ENCODE measurements around the gene CXCR5.

DNA sequence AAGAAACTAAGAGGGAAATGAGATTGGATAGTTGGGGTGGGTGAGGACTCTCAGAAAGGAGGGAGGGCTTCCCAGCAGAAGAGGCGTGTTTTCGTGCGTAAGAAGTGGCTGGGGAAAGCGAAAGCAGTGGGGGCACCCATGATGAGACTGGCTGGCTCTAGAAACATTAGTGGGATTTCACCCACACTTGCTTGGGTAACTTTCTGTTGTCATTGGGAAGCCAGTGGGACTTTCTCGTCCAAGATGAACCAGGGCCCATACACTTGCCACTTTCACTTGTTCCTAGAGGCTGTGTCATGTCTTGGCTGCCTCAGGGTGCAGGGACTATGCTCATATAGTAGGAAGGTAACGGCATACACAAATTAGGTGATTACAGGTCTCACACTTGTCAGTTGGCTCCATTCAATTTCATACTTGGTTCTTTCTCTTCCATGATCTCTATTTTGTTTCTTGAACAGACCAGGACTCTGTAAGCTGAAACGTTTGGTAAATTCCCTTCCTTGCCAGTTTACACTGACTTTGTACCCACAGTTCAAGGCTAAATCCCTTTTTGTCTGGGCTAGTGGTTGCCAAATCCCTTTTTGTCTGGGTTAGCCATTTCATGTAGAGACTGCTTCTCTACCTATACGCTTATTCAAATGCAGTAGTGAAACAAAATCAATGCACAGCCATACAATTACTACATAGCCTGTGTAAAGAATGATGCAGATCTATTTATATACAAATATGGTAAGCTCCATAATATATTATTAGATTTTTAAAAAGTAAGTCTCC lies 42.0 kb upstream of the CXCR5 start:
- TF ChIP-seq, protein P1, sequence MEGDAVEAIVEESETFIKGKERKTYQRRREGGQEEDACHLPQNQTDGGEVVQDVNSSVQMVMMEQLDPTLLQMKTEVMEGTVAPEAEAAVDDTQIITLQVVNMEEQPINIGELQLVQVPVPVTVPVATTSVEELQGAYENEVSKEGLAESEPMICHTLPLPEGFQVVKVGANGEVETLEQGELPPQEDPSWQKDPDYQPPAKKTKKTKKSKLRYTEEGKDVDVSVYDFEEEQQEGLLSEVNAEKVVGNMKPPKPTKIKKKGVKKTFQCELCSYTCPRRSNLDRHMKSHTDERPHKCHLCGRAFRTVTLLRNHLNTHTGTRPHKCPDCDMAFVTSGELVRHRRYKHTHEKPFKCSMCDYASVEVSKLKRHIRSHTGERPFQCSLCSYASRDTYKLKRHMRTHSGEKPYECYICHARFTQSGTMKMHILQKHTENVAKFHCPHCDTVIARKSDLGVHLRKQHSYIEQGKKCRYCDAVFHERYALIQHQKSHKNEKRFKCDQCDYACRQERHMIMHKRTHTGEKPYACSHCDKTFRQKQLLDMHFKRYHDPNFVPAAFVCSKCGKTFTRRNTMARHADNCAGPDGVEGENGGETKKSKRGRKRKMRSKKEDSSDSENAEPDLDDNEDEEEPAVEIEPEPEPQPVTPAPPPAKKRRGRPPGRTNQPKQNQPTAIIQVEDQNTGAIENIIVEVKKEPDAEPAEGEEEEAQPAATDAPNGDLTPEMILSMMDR (IDR thresholded peaks at IDR 0.05), result no peak
- TF ChIP-seq POLR2A (IDR thresholded peaks at IDR 0.05), result no peak
- no peak for TF ChIP-seq POLR2AphosphoS5 (IDR thresholded peaks at IDR 0.05)
- no peak for TF ChIP-seq EP300 (IDR thresholded peaks at IDR 0.05)

Measured in sigmoid colon (tissue), 4 donors.